Measurements from ENCODE around the gene B3GALNT2. TPM values are rescaled to one million over a fixed set of nuclear protein-coding genes. Genes with fewer than 3 reads are reported as not detected.
A peak's percentile ranks its signal among the peaks of the same experiment; 100 is the strongest.

The B3GALNT2 gene
- total and polyA plus RNA-seq, 2 of the 8 experiments (the other 6 are each of a cell fraction or from before 2014, with no cell fraction given), result 15.4 to 39.4 TPM

GRCh38 chr1:235504494-235505222 is 406 bp upstream of the B3GALNT2 start (continued):
- TF ChIP-seq E2F6 (IDR thresholded peaks at IDR 0.05), result peak; percentile 65
- no peak for TF ChIP-seq SP2 (IDR thresholded peaks at IDR 0.05; ENCODE audit: low read length)
- TF ChIP-seq ATF3 (IDR thresholded peaks at IDR 0.05; ENCODE audit: insufficient read depth, low read depth, low read length), result 0 out of 2 replicates have a peak, but pooled peaks have one; percentile 72
- TF ChIP-seq MAX (IDR thresholded peaks at IDR 0.05), result peak; percentile 84
- TF ChIP-seq JUND (IDR thresholded peaks at IDR 0.05; ENCODE audit: low read length), result peak; percentile 80
- TF ChIP-seq POLR2AphosphoS5 (IDR thresholded peaks at IDR 0.05; ENCODE audit: low read depth, low read length), result no peak; the same call in none of the 2 replicates
- TF ChIP-seq KDM1A (IDR thresholded peaks at IDR 0.05; ENCODE audit: borderline replicate concordance, low read length), result no peak; the same call in 1 of the 2 replicates
- no peak for TF ChIP-seq SIRT6 (IDR thresholded peaks at IDR 0.05; ENCODE audit: low read length)
- TF ChIP-seq CHD7 (IDR thresholded peaks at IDR 0.05; ENCODE audit: insufficient replicate concordance, low read length), result no peak

Data from H1 (cell line).